SU-DHL-6 (cell line): ENCODE results near the gene ZIC1.

ENCODE experiments used
- H2AFZ ChIP-seq: fragments of 200-600 bp; sonication (generic); 2 replicates; pipeline ENCODE4 v1.6.1; 2014; ENCODE audit warnings: low read depth, mild to moderate bottlenecking, moderate library complexity, mixed read lengths, antibody characterized with exemption, low read length; ENCODE audit not compliant: severe bottlenecking
- H3F3A ChIP-seq: fragments of 200-600 bp; shearing (Covaris generic); 2 replicates; pipeline ENCODE4 v1.6.0; 2016; ENCODE audit warnings: antibody characterized with exemption, mild to moderate bottlenecking; ENCODE audit not compliant: insufficient read depth
- H3K27ac ChIP-seq: fragments of 200-600 bp; sonication (generic); 2 replicates; pipeline ENCODE4 v1.5.1; 2016; ENCODE audit warnings: low read depth, mild to moderate bottlenecking, low read length, moderate library complexity, mixed read lengths
- H3K27me3 ChIP-seq: fragments of 200-600 bp; sonication (generic), shearing (Covaris generic); 2 replicates; pipeline ENCODE4 v1.6.0; 2014; ENCODE audit warnings: mild to moderate bottlenecking, low read length
- H3K36me3 ChIP-seq: fragments of 200-600 bp; sonication (generic); 2 replicates; pipeline ENCODE4 v1.6.1; 2014; ENCODE audit warnings: mild to moderate bottlenecking, low read length, mixed read lengths
- H3K4me2 ChIP-seq: fragments of 300-600, 200-600 bp; shearing (Covaris generic), sonication (generic); 2 replicates; pipeline ENCODE4 v1.6.0; 2014; ENCODE audit warnings: low read length, low read depth, mild to moderate bottlenecking; ENCODE audit not compliant: poor library complexity, severe bottlenecking
- H3K4me3 ChIP-seq: fragments of 200-600 bp; sonication (generic); 2 replicates; pipeline ENCODE4 v1.5.1; 2014; ENCODE audit warnings: antibody characterized with exemption, low read length, mild to moderate bottlenecking, mixed read lengths; ENCODE audit not compliant: insufficient read depth, poor library complexity, severe bottlenecking
- H3K79me2 ChIP-seq: fragments of 200-600 bp; sonication (generic); 2 replicates; pipeline ENCODE4 v1.6.1; 2014; ENCODE audit warnings: mild to moderate bottlenecking, low read length, moderate library complexity; ENCODE audit not compliant: insufficient read depth
- H3K9ac ChIP-seq: fragments of 200-600 bp; sonication (generic); 2 replicates; pipeline ENCODE4 v1.7.0; 2014; ENCODE audit warnings: mild to moderate bottlenecking, low read length
- H3K9me2 ChIP-seq: fragments of 200-600 bp; sonication (generic); replicated peaks from 2 replicates; pipeline ENCODE4 v1.6.1; 2014; ENCODE audit warnings: low read length; ENCODE audit not compliant: insufficient read depth
- H3K9me3 ChIP-seq: fragments of 200-600 bp; sonication (generic); 2 replicates; pipeline ENCODE4 v1.6.1; 2014; ENCODE audit warnings: low read length, mixed read lengths; ENCODE audit not compliant: insufficient read depth
- H4K20me1 ChIP-seq: fragments of 200-600 bp; sonication (generic); 2 replicates; pipeline ENCODE4 v1.6.1; 2014; ENCODE audit warnings: low read depth, mild to moderate bottlenecking, antibody characterized with exemption, low read length, moderate library complexity, mixed read lengths
- EZH2phosphoT487 ChIP-seq: fragments of 200-600 bp; sonication (generic), shearing (Covaris generic); conservative IDR thresholded peaks from 2 replicates; pipeline ENCODE4 v1.6.1; 2018; ENCODE audit warnings: mild to moderate bottlenecking, antibody characterized with exemption, low read length, moderate library complexity, mixed read lengths
- TF ChIP-seq, protein P1 (sequence below): fragments of 200-600 bp; sonication (generic); IDR thresholded peaks from one replicate; pipeline ENCODE4 v1.5.1; 2017; ENCODE audit warnings: antibody characterized with exemption, mild to moderate bottlenecking, low read length, moderate library complexity; ENCODE audit not compliant: insufficient read depth, poor library complexity, severe bottlenecking

Gene ZIC1

DNA sequence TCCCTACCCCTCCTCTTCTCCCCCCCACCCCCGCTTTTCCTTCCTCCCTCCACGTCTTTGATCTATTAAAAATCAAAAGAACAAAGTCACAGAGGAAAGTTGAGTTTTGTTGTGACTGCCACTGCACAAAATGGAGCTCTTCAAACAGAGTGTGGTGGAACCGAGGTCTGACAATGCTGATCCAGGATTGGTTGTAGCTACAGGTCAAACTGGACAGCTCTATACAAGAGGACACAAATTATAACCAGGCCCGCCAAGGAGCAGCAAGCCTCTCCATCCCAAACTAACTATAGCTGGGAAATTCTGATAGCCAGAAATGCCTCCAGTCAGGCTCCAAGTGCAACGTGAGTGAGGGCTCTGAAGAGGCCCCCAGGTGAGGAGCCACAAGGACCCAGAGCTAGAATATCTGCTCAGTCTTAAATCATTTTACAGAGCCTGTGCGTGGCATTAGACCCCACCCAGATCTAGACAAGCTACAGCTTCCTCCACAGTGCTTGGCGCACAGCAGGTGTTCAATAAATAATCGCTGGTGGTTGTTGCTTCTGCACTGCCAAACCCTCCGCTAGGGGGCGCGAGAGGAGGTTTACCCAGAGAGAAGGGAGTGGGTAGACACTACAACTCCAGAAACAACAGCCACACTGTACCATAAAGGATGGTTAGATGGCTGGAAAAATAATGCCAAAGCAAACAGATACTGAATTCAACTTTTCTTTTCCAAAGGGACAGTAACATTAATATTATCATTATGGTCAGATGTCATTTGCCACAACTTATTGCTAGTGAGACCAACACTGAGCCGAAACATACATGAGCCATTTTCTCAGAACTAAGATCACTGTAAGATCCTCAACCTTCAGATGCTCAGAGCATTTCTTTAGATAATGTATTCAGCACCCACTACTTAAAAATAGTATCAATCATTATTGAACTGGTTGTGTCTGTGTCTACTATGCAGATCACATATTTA, 47.4 kb upstream of the ZIC1 start:
- no peaks in the 10 kb centered on the region for H3F3A ChIP-seq
- no peaks in the 10 kb centered on the region for H3K27me3 ChIP-seq
- H3K79me2 ChIP-seq: no peaks in the 10 kb centered on the region
- H3K9ac ChIP-seq: no peak overlapping the region
- H2AFZ ChIP-seq: no peak overlapping the region
- no peaks in the 10 kb centered on the region for H3K9me3 ChIP-seq
- no peak for TF ChIP-seq EZH2phosphoT487
- TF ChIP-seq, protein P1, sequence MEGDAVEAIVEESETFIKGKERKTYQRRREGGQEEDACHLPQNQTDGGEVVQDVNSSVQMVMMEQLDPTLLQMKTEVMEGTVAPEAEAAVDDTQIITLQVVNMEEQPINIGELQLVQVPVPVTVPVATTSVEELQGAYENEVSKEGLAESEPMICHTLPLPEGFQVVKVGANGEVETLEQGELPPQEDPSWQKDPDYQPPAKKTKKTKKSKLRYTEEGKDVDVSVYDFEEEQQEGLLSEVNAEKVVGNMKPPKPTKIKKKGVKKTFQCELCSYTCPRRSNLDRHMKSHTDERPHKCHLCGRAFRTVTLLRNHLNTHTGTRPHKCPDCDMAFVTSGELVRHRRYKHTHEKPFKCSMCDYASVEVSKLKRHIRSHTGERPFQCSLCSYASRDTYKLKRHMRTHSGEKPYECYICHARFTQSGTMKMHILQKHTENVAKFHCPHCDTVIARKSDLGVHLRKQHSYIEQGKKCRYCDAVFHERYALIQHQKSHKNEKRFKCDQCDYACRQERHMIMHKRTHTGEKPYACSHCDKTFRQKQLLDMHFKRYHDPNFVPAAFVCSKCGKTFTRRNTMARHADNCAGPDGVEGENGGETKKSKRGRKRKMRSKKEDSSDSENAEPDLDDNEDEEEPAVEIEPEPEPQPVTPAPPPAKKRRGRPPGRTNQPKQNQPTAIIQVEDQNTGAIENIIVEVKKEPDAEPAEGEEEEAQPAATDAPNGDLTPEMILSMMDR: peak; percentile 57
- no peak overlapping the region for H3K27ac ChIP-seq
- H3K4me2 ChIP-seq: no peak overlapping the region
- H3K36me3 ChIP-seq: no peaks in the 10 kb centered on the region
- no peak overlapping the region for H3K4me3 ChIP-seq
- H3K9me2 ChIP-seq: no peaks in the 10 kb centered on the region
- H4K20me1 ChIP-seq: no peaks in the 10 kb centered on the region

DNA sequence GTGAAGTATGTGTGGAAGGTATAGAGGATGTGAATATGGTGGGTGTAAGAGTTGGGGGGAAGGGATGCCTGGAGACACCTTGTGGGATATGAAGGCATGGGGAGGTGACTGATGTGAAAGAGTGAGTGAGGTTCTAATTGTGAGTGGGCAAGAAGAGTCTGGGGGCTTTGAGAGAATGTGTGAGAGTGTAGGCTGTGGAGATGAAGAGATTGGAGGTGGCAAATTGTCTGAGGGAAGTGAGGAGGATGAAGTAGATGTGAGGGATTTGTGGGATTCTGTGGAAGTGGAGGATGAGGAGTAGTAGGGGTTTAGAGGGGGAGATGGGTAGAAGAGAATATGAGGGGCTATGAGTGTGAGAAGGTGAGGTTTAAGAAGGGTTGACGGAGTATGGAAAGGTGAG, 44.4 kb upstream of the ZIC1 start:
- Histone ChIP-seq H3K27ac (no peak overlapping the region), H3F3A (no peaks in the 10 kb centered on the region), H3K9me3 (no peaks in the 10 kb centered on the region), H3K36me3 (no peaks in the 10 kb centered on the region), H3K4me3 (no peak overlapping the region), H3K4me2 (no peak overlapping the region), H3K9ac (no peak overlapping the region), H4K20me1 (no peaks in the 10 kb centered on the region), H3K79me2 (no peaks in the 10 kb centered on the region), H3K27me3 (no peaks in the 10 kb centered on the region), H2AFZ (no peak overlapping the region), H3K9me2 (no peaks in the 10 kb centered on the region)
- TF ChIP-seq EZH2phosphoT487: no peak

DNA sequence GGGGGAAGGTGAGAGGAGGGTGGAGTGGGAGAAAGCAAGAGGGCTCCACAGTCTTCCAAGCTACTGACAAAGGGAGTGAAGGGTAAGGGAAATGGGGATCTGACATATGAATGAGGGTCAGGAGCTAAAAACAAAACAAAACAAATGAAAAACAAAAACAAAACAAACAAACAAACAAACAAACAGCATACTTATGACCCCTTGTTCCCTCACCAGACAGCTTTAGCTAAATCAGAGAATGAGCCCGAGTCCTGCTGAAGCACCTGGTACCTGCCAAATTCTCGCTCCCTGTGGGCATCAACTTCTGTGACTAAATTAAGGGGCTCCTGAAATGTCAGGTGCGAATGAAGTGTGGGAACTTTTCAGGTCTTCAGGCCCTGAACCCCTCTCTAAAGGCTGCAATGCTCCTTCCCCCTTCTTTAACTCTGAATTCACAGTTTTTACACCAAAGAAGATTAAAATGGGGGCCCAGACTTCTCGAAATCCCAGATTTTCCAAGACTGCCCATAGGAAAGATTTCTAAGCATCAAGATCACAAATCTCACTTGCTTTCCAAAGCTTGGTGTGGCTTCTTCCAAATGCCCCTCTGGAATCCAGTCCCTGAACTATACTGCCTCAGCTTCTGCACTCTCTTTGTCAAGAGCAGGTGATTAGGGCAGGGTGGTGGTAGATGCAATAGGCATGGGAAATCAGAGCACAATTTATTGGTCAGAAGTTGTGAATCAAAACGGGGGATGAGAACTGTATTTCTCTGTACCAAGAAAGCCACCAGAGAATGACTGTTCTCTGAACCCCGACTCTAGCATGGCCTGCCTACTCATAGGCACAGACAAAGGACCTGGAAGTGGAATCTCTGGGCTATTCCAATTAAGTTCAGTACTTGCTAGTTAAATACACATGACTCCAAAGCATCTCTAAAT, 43.7 kb upstream of the ZIC1 start:
- H3K9me3 ChIP-seq: no peaks in the 10 kb centered on the region
- no peaks in the 10 kb centered on the region for H3K9me2 ChIP-seq
- H4K20me1 ChIP-seq: no peaks in the 10 kb centered on the region
- no peak overlapping the region for H2AFZ ChIP-seq
- no peak overlapping the region for H3K9ac ChIP-seq
- H3K27ac ChIP-seq: no peak overlapping the region
- no peaks in the 10 kb centered on the region for H3F3A ChIP-seq
- H3K36me3 ChIP-seq: no peaks in the 10 kb centered on the region
- no peak for TF ChIP-seq EZH2phosphoT487
- TF ChIP-seq, protein P1: no peak
- H3K4me3 ChIP-seq: no peak overlapping the region
- no peaks in the 10 kb centered on the region for H3K27me3 ChIP-seq
- no peaks in the 10 kb centered on the region for H3K79me2 ChIP-seq
- no peak overlapping the region for H3K4me2 ChIP-seq
